H9 (cell line): Measurements from ENCODE around the gene PLSCR5. TPM values are rescaled to one million over a fixed set of nuclear protein-coding genes. Genes with fewer than 3 reads are reported as not detected.

ENCODE experiments used
- DNase-seq: peaks from one replicate; pipeline ENCODE4 v3.0.0-alpha.2; 2017
- H2AFZ ChIP-seq: one replicate; pipeline ENCODE4 v1.6.1; 2013; ENCODE audit warnings: mild to moderate bottlenecking, low read length, control low read depth, moderate library complexity
- H2AK5ac ChIP-seq: 2 replicates; pipeline ENCODE4 v1.6.1; 2013; ENCODE audit warnings: low read length, control low read depth, mixed read lengths; ENCODE audit not compliant: insufficient read length
- H2BK120ac ChIP-seq: one replicate; pipeline ENCODE4 v1.6.1; 2013; ENCODE audit warnings: low read depth, mild to moderate bottlenecking, low read length, control low read depth, inconsistent platforms; ENCODE audit not compliant: poor library complexity, severe bottlenecking
- H2BK12ac ChIP-seq: 2 replicates; pipeline ENCODE4 v1.6.1; 2013; ENCODE audit warnings: low read length, control low read depth, mixed read lengths, low read depth; ENCODE audit not compliant: insufficient read length
- H2BK15ac ChIP-seq: 2 replicates; pipeline ENCODE4 v1.6.1; 2013; ENCODE audit warnings: low read depth, low read length, control low read depth
- H2BK20ac ChIP-seq: one replicate; pipeline ENCODE4 v1.6.1; 2013; ENCODE audit warnings: low read depth, mild to moderate bottlenecking, low read length, control low read depth, inconsistent platforms; ENCODE audit not compliant: poor library complexity, severe bottlenecking
- H2BK5ac ChIP-seq: 2 replicates; pipeline ENCODE4 v1.6.1; 2013; ENCODE audit warnings: low read length, control low read depth, mixed read lengths; ENCODE audit not compliant: insufficient read length
- H3K14ac ChIP-seq: 2 replicates; pipeline ENCODE4 v1.6.1; 2013; ENCODE audit warnings: low read length, control low read depth; ENCODE audit not compliant: insufficient read depth
- H3K18ac ChIP-seq: 2 replicates; pipeline ENCODE4 v1.6.1; 2013; ENCODE audit warnings: low read depth, mild to moderate bottlenecking, mixed read lengths, low read length, control low read depth; ENCODE audit not compliant: insufficient read length
- H3K23ac ChIP-seq: 2 replicates; pipeline ENCODE4 v1.6.1; 2013; ENCODE audit warnings: low read length, control low read depth, mixed read lengths, low read depth; ENCODE audit not compliant: insufficient read length
- H3K23me2 ChIP-seq: 2 replicates; pipeline ENCODE4 v1.6.1; 2013; ENCODE audit warnings: low read depth, mild to moderate bottlenecking, mixed read lengths, low read length, control low read depth; ENCODE audit not compliant: insufficient read length, poor library complexity, severe bottlenecking
- H3K27ac ChIP-seq: 2 replicates; pipeline ENCODE4 v1.5.1; 2013; ENCODE audit warnings: low read length, control low read depth, mixed read lengths, low read depth; ENCODE audit not compliant: insufficient read length
- H3K27me3 ChIP-seq: 2 replicates; pipeline ENCODE4 v1.6.1; 2013; ENCODE audit warnings: low read length, control low read depth, inconsistent platforms; ENCODE audit not compliant: insufficient read depth
- H3K4ac ChIP-seq: 2 replicates; pipeline ENCODE4 v1.6.1; 2013; ENCODE audit warnings: low read depth, mild to moderate bottlenecking, control low read depth, inconsistent platforms, low read length, moderate library complexity
- H3K4me1 ChIP-seq: 2 replicates; pipeline ENCODE4 v1.6.1; 2013; ENCODE audit warnings: low read length, control low read depth, inconsistent platforms; ENCODE audit not compliant: insufficient read depth
- H3K4me2 ChIP-seq: 2 replicates; pipeline ENCODE4 v1.6.1; 2013; ENCODE audit warnings: low read length, control low read depth, mixed read lengths; ENCODE audit not compliant: insufficient read length, insufficient read depth
- H3K56ac ChIP-seq: 2 replicates; pipeline ENCODE4 v1.6.1; 2013; ENCODE audit warnings: low read depth, mild to moderate bottlenecking, mixed read lengths, low read length, control low read depth; ENCODE audit not compliant: insufficient read length
- H3K79me1 ChIP-seq: 2 replicates; pipeline ENCODE4 v1.6.1; 2013; ENCODE audit warnings: low read depth, mild to moderate bottlenecking, moderate library complexity, low read length, control low read depth, inconsistent platforms; ENCODE audit not compliant: insufficient read depth, poor library complexity, severe bottlenecking
- H3K79me2 ChIP-seq: 2 replicates; pipeline ENCODE4 v1.6.1; 2013; ENCODE audit warnings: low read length, control low read depth, inconsistent platforms; ENCODE audit not compliant: insufficient read depth
- H3K9ac ChIP-seq: 2 replicates; pipeline ENCODE4 v1.6.1; 2013; ENCODE audit warnings: low read length, control low read depth, mixed read lengths; ENCODE audit not compliant: insufficient read length; ENCODE audit errors: extremely low read depth
- H3K9me3 ChIP-seq: one replicate; pipeline ENCODE4 v1.6.1; 2013; ENCODE audit warnings: low read depth, low read length, inconsistent platforms; ENCODE audit not compliant: control insufficient read depth
- H3T11ph ChIP-seq: one replicate; pipeline ENCODE4 v1.6.1; 2013; ENCODE audit warnings: mild to moderate bottlenecking, low read length, control low read depth, inconsistent platforms
- H4K20me1 ChIP-seq: one replicate; pipeline ENCODE4 v1.6.1; 2013; ENCODE audit not compliant: control insufficient read depth, insufficient read length, insufficient read depth
- H4K5ac ChIP-seq: 2 replicates; pipeline ENCODE4 v1.6.1; 2013; ENCODE audit warnings: low read depth, mild to moderate bottlenecking, mixed read lengths, low read length, control low read depth; ENCODE audit not compliant: insufficient read length
- H4K8ac ChIP-seq: replicated peaks from 2 replicates; pipeline ENCODE4 v1.6.1; 2013; ENCODE audit warnings: low read length, control low read depth, mixed read lengths, low read depth; ENCODE audit not compliant: insufficient read length
- H4K91ac ChIP-seq: 2 replicates; pipeline ENCODE4 v1.6.1; 2013; ENCODE audit warnings: low read depth, mild to moderate bottlenecking, moderate library complexity, mixed read lengths, low read length, control low read depth; ENCODE audit not compliant: insufficient read length
- H3K27ac Mint-ChIP-seq, 3 experiments: 2 replicates in 2 of 3; 3 replicates in 1 of 3; pipeline ENCODE4 v1.8.0; 2020 to 2021; ENCODE audit warnings: mixed read lengths in 3 of 3, mild to moderate bottlenecking in 1 of 3, moderate library complexity in 1 of 3
- H3K27me3 Mint-ChIP-seq: 2 replicates; pipeline ENCODE4 v1.8.0; 2021; ENCODE audit warnings: low read depth, mild to moderate bottlenecking, moderate library complexity, mixed read lengths
- H3K36me3 Mint-ChIP-seq, 3 experiments: 2 replicates in 2 of 3; 3 replicates in 1 of 3; pipeline ENCODE4 v1.8.0; 2020 to 2021; ENCODE audit warnings: low read depth in 3 of 3, mixed read lengths in 3 of 3; ENCODE audit not compliant: insufficient read depth in 1 of 3
- H3K4me1 Mint-ChIP-seq, 2 experiments: 2 replicates each; pipeline ENCODE4 v1.8.0; 2020; ENCODE audit warnings: mixed read lengths in 2 of 2
- H3K4me3 Mint-ChIP-seq, 2 experiments: 2 replicates in 1 of 2; 3 replicates in 1 of 2; pipeline ENCODE4 v1.8.0; 2020 to 2021; ENCODE audit warnings: mild to moderate bottlenecking in 2 of 2, mixed read lengths in 2 of 2, moderate library complexity in 1 of 2
- H3K9me3 Mint-ChIP-seq, 2 experiments: 2 replicates in 1 of 2; 3 replicates in 1 of 2; pipeline ENCODE4 v1.8.0; 2020; ENCODE audit warnings: mild to moderate bottlenecking in 2 of 2, mixed read lengths in 2 of 2, moderate library complexity in 1 of 2
- CTCF ChIP-seq: fragments of 200-600 bp; sonication (generic); conservative IDR thresholded peaks from 3 replicates; pipeline ENCODE4 v1.8.0; 2021; ENCODE audit warnings: antibody characterized with exemption, mild to moderate bottlenecking
- WGBS: extraction: QIAGEN DNeasy Blood & Tissue Kit; methylation state at CpG from one replicate; pipeline ENCODE4 v1.1.7; 2013; ENCODE audit warnings: missing lambda C conversion rate, low lambda C conversion rate, mixed read lengths; ENCODE audit not compliant: insufficient read length; ENCODE audit errors: extremely low coverage; 5-methylcytosine and 5-hydroxymethylcytosine counted together
- total RNA-seq: library from RNA; stranded (reverse); gene quantifications from 2 replicates; pipeline ENCODE4 v1.2.1, GENCODE V29; 2021

PLSCR5 gene
- total RNA-seq, 1 experiment from 2014 or later = not detected

- Mint-ChIP-seq H3K27ac (no peak overlapping the region), H3K9me3 (peaks cover 4 to 13% of the 10 kb centered on the region in 2 experiments; a peak in 3 of 5 replicates)
- no peak overlapping the region for H2AFZ ChIP-seq
Measured at GRCh38 chr3:146559388-146559787, 45.8 kb downstream of the PLSCR5 start.

More at GRCh38 chr3:146559388-146559787, 45.8 kb downstream of the PLSCR5 start:
- no peak for TF ChIP-seq CTCF
- Histone ChIP-seq H3K27ac (no peak overlapping the region), H4K20me1 (no peaks in the 10 kb centered on the region), H3K4ac (no peak overlapping the region), H3K56ac (no peak overlapping the region), H3K79me1 (no peaks in the 10 kb centered on the region), H3K23ac (no peak overlapping the region), H2AK5ac (no peak overlapping the region), H4K91ac (no peak overlapping the region), H3K18ac (no peak overlapping the region), H4K5ac (no peak overlapping the region), H3K27me3 (no peaks in the 10 kb centered on the region), H2BK5ac (no peak overlapping the region), H3K9me3 (no peaks in the 10 kb centered on the region), H3K9ac (no peak overlapping the region), H3K4me1 (no peaks in the 10 kb centered on the region), H3K79me2 (no peaks in the 10 kb centered on the region), H2BK15ac (no peak overlapping the region), H2BK20ac (no peak overlapping the region), H2BK12ac (no peak overlapping the region), H3K14ac (no peak overlapping the region), H3K23me2 (no peaks in the 10 kb centered on the region), H3T11ph (no peak overlapping the region), H4K8ac (no peak overlapping the region), H2BK120ac (no peak overlapping the region), H3K4me2 (no peak overlapping the region)
- DNase-seq = no peak
- WGBS = no CpG with 5 or more reads among the region's 3 CpGs
- Mint-ChIP-seq H3K4me3 (no peak overlapping the region), H3K36me3 (peaks cover 0 to 18% (median 9%) of the 10 kb centered on the region in 3 experiments; a peak in 6 of 7 replicates), H3K4me1 (peaks cover 1% of the 10 kb centered on the region in 2 experiments), H3K27me3 (peaks cover 2% of the 10 kb centered on the region)
